Fibroblast of lung (primary cell): ENCODE measurements around the gene RXRA.

Source experiments
- EZH2 ChIP-seq: IDR thresholded peaks from 2 replicates; pipeline ENCODE4 v1.5.1; 2012; ENCODE audit warnings: low read length, control low read depth, mild to moderate bottlenecking; ENCODE audit errors: missing control alignments
- TF ChIP-seq, protein P1 (sequence below), 2 donors: IDR thresholded peaks in 1 of 2; conservative IDR thresholded peaks in 1 of 2; 1 replicate in 1 of 2; 2 replicates in 1 of 2; pipeline ENCODE4 v1.5.1; 2011 to 2012; ENCODE audit warnings: low read length in 2 of 2, control low read depth in 1 of 2, inconsistent platforms in 1 of 2, low read depth in 1 of 2, mild to moderate bottlenecking in 1 of 2

DNA sequence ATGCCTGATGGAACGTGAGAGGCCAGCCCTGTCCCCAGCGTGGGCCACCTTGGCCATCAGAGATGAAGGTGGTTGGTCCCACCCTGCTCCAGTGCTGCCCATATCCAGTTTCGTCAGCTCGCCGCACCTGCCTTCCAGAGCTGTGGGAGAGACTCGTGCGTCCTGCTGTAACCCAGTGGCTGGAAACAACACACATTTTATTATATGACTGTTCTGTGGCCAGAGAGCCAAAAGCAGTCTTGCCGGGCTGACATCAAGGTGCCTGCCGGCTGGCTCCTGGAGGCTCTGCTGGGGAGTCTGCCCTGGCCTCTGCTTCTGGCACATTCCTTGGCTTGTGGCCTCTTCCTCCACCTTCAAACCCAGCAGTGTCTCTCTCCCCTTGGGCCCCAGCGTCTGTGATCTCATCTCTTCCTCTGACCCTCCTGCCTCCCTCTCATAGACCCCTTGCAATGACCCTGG, 94.7 kb downstream of the RXRA start:
- TF ChIP-seq EZH2 = no peak
- TF ChIP-seq, protein P1, sequence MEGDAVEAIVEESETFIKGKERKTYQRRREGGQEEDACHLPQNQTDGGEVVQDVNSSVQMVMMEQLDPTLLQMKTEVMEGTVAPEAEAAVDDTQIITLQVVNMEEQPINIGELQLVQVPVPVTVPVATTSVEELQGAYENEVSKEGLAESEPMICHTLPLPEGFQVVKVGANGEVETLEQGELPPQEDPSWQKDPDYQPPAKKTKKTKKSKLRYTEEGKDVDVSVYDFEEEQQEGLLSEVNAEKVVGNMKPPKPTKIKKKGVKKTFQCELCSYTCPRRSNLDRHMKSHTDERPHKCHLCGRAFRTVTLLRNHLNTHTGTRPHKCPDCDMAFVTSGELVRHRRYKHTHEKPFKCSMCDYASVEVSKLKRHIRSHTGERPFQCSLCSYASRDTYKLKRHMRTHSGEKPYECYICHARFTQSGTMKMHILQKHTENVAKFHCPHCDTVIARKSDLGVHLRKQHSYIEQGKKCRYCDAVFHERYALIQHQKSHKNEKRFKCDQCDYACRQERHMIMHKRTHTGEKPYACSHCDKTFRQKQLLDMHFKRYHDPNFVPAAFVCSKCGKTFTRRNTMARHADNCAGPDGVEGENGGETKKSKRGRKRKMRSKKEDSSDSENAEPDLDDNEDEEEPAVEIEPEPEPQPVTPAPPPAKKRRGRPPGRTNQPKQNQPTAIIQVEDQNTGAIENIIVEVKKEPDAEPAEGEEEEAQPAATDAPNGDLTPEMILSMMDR (conservative IDR thresholded peaks at IDR 0.05 in 1 of 2, IDR thresholded peaks at IDR 0.05 in 1 of 2; ENCODE audit: low read depth in 1 of 2, low read length in 2 of 2) = no peak
